Measurements from ENCODE around the gene CCBE1.

Gene CCBE1

GRCh38 chr18:59560556-59560955 is 136.7 kb downstream of the CCBE1 start:
- no peak for TF ChIP-seq GATA2 (IDR thresholded peaks at IDR 0.05; ENCODE audit: low read depth, low read length)

- no peak for TF ChIP-seq GATA2 (IDR thresholded peaks at IDR 0.05; ENCODE audit: low read depth, low read length)
- TF ChIP-seq GATA3 (IDR thresholded peaks at IDR 0.05; ENCODE audit: low read depth, low read length), result no peak
These were observed 137.7 kb downstream of the CCBE1 start for GRCh38 chr18:59559528-59559927.

GRCh38 chr18:59555995-59556659 is 141.1 kb downstream of the CCBE1 start:
- TF ChIP-seq GATA2 (IDR thresholded peaks at IDR 0.05; ENCODE audit: low read depth, low read length) (no peak), GATA3 (IDR thresholded peaks at IDR 0.05; ENCODE audit: low read depth, low read length) (no peak)

- TF ChIP-seq GATA2 (IDR thresholded peaks at IDR 0.05; ENCODE audit: low read depth, low read length) (no peak), GATA3 (IDR thresholded peaks at IDR 0.05; ENCODE audit: low read depth, low read length) (no peak)
These were observed 142.4 kb downstream of the CCBE1 start for GRCh38 chr18:59554796-59555335.

GRCh38 chr18:59553273-59553870 is 143.9 kb downstream of the CCBE1 start:
- TF ChIP-seq GATA3 (IDR thresholded peaks at IDR 0.05; ENCODE audit: low read depth, low read length) (no peak), GATA2 (IDR thresholded peaks at IDR 0.05; ENCODE audit: low read depth, low read length) (no peak)

GRCh38 chr18:59551902-59552635 is 145.2 kb downstream of the CCBE1 start:
- TF ChIP-seq GATA2 (IDR thresholded peaks at IDR 0.05; ENCODE audit: low read depth, low read length) (no peak), GATA3 (IDR thresholded peaks at IDR 0.05; ENCODE audit: low read depth, low read length) (no peak)

GRCh38 chr18:59550174-59550516 is 147.1 kb downstream of the CCBE1 start:
- TF ChIP-seq GATA3 (IDR thresholded peaks at IDR 0.05; ENCODE audit: low read depth, low read length) (no peak), GATA2 (IDR thresholded peaks at IDR 0.05; ENCODE audit: low read depth, low read length) (no peak)

GRCh38 chr18:59549503-59550173 is 147.6 kb downstream of the CCBE1 start:
- TF ChIP-seq GATA2 (IDR thresholded peaks at IDR 0.05; ENCODE audit: low read depth, low read length), result peak; percentile 75
- peak; percentile 48; the same call in 1 of the 2 replicates for TF ChIP-seq GATA3 (IDR thresholded peaks at IDR 0.05; ENCODE audit: low read depth, low read length)

- no peak for TF ChIP-seq GATA3 (IDR thresholded peaks at IDR 0.05; ENCODE audit: low read depth, low read length)
- TF ChIP-seq GATA2 (IDR thresholded peaks at IDR 0.05; ENCODE audit: low read depth, low read length), result no peak
These were observed 149.5 kb downstream of the CCBE1 start for GRCh38 chr18:59547581-59548182.

- TF ChIP-seq GATA2 (IDR thresholded peaks at IDR 0.05; ENCODE audit: low read depth, low read length) (no peak), GATA3 (IDR thresholded peaks at IDR 0.05; ENCODE audit: low read depth, low read length) (no peak)
These were observed 151.0 kb downstream of the CCBE1 start for GRCh38 chr18:59546188-59546587.

GRCh38 chr18:59540780-59541179 is 156.4 kb downstream of the CCBE1 start:
- TF ChIP-seq GATA2 (IDR thresholded peaks at IDR 0.05; ENCODE audit: low read depth, low read length), result no peak
- no peak for TF ChIP-seq GATA3 (IDR thresholded peaks at IDR 0.05; ENCODE audit: low read depth, low read length)

- TF ChIP-seq GATA2 (IDR thresholded peaks at IDR 0.05; ENCODE audit: low read depth, low read length) (no peak), GATA3 (IDR thresholded peaks at IDR 0.05; ENCODE audit: low read depth, low read length) (no peak)
These were observed 156.9 kb downstream of the CCBE1 start for GRCh38 chr18:59540346-59540745.

- TF ChIP-seq GATA3 (IDR thresholded peaks at IDR 0.05; ENCODE audit: low read depth, low read length), result no peak
- no peak for TF ChIP-seq GATA2 (IDR thresholded peaks at IDR 0.05; ENCODE audit: low read depth, low read length)
These were observed 158.1 kb downstream of the CCBE1 start for GRCh38 chr18:59539108-59539507.

- TF ChIP-seq GATA3 (IDR thresholded peaks at IDR 0.05; ENCODE audit: low read depth, low read length) (no peak), GATA2 (IDR thresholded peaks at IDR 0.05; ENCODE audit: low read depth, low read length) (no peak)
These were observed 159.6 kb downstream of the CCBE1 start for GRCh38 chr18:59537579-59537978.
